ENCODE results near the gene SUMO3. TPM values are rescaled to one million over a fixed set of nuclear protein-coding genes. Genes with fewer than 3 reads are reported as not detected.

Gene SUMO3
- total RNA-seq, 2 experiments from 2014 or later = 60.3 to 85.5 TPM

DNA sequence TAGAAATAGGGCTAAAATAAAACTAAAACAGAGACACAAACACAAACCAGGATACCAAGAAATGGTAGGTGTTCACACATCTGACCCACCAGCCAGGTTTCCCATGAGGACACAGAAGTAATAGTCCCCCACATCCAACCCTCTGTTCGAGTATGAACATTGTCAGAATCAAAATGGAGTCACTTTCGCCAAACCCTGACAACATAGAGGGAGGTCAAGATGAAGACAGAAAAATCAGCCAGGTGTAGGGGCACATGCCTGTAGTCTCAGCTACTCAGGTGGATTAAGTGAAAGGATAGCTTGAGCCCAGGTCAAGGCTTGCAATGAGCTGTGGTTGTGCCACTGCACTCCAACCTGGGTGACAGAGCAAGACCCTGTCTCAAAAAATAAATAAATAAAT is 20.1 kb downstream of the SUMO3 start:
- peaks cover 90% of the 10 kb centered on the region for H3K79me2 ChIP-seq (ENCODE audit: insufficient read depth, low read depth, low read length)
- intact Hi-C loops (cut with micrococcal nuclease; ENCODE audit: unreplicated experiment) = loop anchor here (10.0 kb wide), 1 partner anchor 327 kb away; no protein-coding TSS in a partner anchor
- no peak for TF ChIP-seq EZH2phosphoT487 (IDR thresholded peaks at IDR 0.05; ENCODE audit: borderline replicate concordance, low read depth, low read length)
- TF ChIP-seq CTCF (conservative IDR thresholded peaks at IDR 0.05; ENCODE audit: low read length) = no peak
- no peak overlapping the region for H3K27ac ChIP-seq (ENCODE audit: low read depth, low read length, poor library complexity, severe bottlenecking)
- DNase-seq (ENCODE audit: low spot score) = no peak
- no TSS peak for BruUV-seq (replicated peaks)
- no peak overlapping the region for H3K4me2 ChIP-seq (ENCODE audit: low read length)
- H2AFZ ChIP-seq (ENCODE audit: low read length) = no peak overlapping the region
- H4K20me1 ChIP-seq (ENCODE audit: insufficient read depth, low read length) = peaks cover 23% of the 10 kb centered on the region
- no peaks in the 10 kb centered on the region for H3K9me2 ChIP-seq (ENCODE audit: insufficient read depth, low read length)
- H3K36me3 ChIP-seq (ENCODE audit: insufficient read depth, low read length) = peaks cover 75% of the 10 kb centered on the region
- CTCF ChIA-PET (ENCODE audit: unreplicated experiment) = no interaction called here
- POLR2A ChIA-PET = no interaction called here
- no peaks in the 10 kb centered on the region for H3K9me3 ChIP-seq (ENCODE audit: low read length)
- H3K4me1 ChIP-seq (ENCODE audit: insufficient read depth, low read length, poor library complexity, severe bottlenecking) = peaks cover 31% of the 10 kb centered on the region
- no peak overlapping the region for H3K4me3 ChIP-seq (ENCODE audit: low read depth, low read length, poor library complexity, severe bottlenecking)

- H3K9me2 ChIP-seq (ENCODE audit: insufficient read depth, low read length) = no peaks in the 10 kb centered on the region
- BruUV-seq (replicated peaks) = no TSS peak
- CTCF ChIA-PET (ENCODE audit: unreplicated experiment) = no interaction called here
- no peak overlapping the region for H3K4me2 ChIP-seq (ENCODE audit: low read length)
- H3K4me1 ChIP-seq (ENCODE audit: insufficient read depth, low read length, poor library complexity, severe bottlenecking) = peaks cover 35% of the 10 kb centered on the region
- H4K20me1 ChIP-seq (ENCODE audit: insufficient read depth, low read length) = peaks cover 17% of the 10 kb centered on the region
- peaks cover 99% of the 10 kb centered on the region for H3K79me2 ChIP-seq (ENCODE audit: insufficient read depth, low read depth, low read length)
- H3K4me3 ChIP-seq (ENCODE audit: low read depth, low read length, poor library complexity, severe bottlenecking) = no peak overlapping the region
- TF ChIP-seq EZH2phosphoT487 (IDR thresholded peaks at IDR 0.05; ENCODE audit: borderline replicate concordance, low read depth, low read length) (no peak), CTCF (conservative IDR thresholded peaks at IDR 0.05; ENCODE audit: low read length) (no peak)
- POLR2A ChIA-PET = no interaction called here
- no peak for DNase-seq (ENCODE audit: low spot score)
- H2AFZ ChIP-seq (ENCODE audit: low read length) = no peak overlapping the region
- intact Hi-C loops (cut with micrococcal nuclease; ENCODE audit: unreplicated experiment) = loop anchor here (10.0 kb wide), 1 partner anchor 329 kb away; no protein-coding TSS in a partner anchor
- H3K27ac ChIP-seq (ENCODE audit: low read depth, low read length, poor library complexity, severe bottlenecking) = no peak overlapping the region
- no peaks in the 10 kb centered on the region for H3K9me3 ChIP-seq (ENCODE audit: low read length)
- peaks cover 91% of the 10 kb centered on the region for H3K36me3 ChIP-seq (ENCODE audit: insufficient read depth, low read length)
Observed at GRCh38 chr21:44795342-44795741, 22.5 kb downstream of the SUMO3 start.

DNA sequence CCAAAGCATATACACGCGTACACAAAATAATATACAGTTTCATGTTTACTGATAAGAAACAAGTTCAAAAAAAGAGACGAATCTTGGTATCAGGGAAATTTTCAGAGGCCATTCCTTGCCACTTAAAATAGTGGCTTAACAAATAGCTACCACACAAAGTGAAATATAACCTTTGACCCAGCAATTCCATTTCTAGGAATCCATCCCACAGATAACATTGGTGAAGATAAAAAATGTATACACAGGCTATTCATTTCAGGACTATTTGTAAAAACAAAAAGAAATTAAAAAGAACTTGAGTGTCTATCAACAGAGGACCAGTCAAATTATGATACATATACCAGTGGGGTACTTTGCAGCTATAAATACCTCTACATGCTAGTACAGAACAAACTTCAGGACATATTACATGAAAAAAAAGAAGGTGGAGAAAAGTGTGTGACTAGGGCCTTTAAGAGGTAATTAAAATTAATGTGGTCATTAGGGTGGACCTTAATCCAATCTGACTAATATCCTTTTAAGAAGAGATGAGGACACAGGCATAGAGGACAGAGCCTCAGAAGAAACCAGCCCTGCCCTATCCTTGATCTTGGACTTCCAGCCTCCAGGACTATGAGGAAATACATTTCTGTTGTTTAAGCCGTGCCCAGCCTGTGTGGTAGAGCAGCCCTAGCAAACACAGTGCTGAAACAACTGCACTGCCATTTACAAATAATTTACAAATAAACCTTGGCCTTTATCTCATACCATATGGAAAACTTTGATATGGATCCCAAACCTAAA is 24.1 kb downstream of the SUMO3 start:
- Histone ChIP-seq H3K9me3 (ENCODE audit: low read length) (no peaks in the 10 kb centered on the region), H3K79me2 (ENCODE audit: insufficient read depth, low read depth, low read length) (peaks cover 98% of the 10 kb centered on the region), H2AFZ (ENCODE audit: low read length) (no peak overlapping the region), H4K20me1 (ENCODE audit: insufficient read depth, low read length) (peaks cover 18% of the 10 kb centered on the region; the same call in 1 of the 2 replicates), H3K4me3 (ENCODE audit: low read depth, low read length, poor library complexity, severe bottlenecking) (no peak overlapping the region), H3K9me2 (ENCODE audit: insufficient read depth, low read length) (no peaks in the 10 kb centered on the region), H3K4me2 (ENCODE audit: low read length) (no peak overlapping the region; the same call in 1 of the 2 replicates), H3K4me1 (ENCODE audit: insufficient read depth, low read length, poor library complexity, severe bottlenecking) (peaks cover 30% of the 10 kb centered on the region), H3K36me3 (ENCODE audit: insufficient read depth, low read length) (peaks cover 91% of the 10 kb centered on the region), H3K27ac (ENCODE audit: low read depth, low read length, poor library complexity, severe bottlenecking) (no peak overlapping the region)
- TF ChIP-seq EZH2phosphoT487 (IDR thresholded peaks at IDR 0.05; ENCODE audit: borderline replicate concordance, low read depth, low read length) (no peak), CTCF (conservative IDR thresholded peaks at IDR 0.05; ENCODE audit: low read length) (peak; percentile 49; the same call in 1 of the 2 replicates)
- no TSS peak for BruUV-seq (replicated peaks)
- ChIA-PET CTCF (ENCODE audit: unreplicated experiment) (no interaction called here), POLR2A (interaction anchor here (0.7 to 1.0 kb wide), 3 partner anchors 9 to 82 kb away, joined by 3 read pairs; partner anchors contain the start of gene PTTG1IP)
- no peak for DNase-seq (ENCODE audit: low spot score)
- intact Hi-C loops (cut with micrococcal nuclease; ENCODE audit: unreplicated experiment) = loop anchor here (1.0 to 10.0 kb wide), 2 partner anchors 283 to 331 kb away; no protein-coding TSS in a partner anchor
